H9 (cell line): Measurements from ENCODE around the gene PREB. TPM values are rescaled to one million over a fixed set of nuclear protein-coding genes. Genes with fewer than 3 reads are reported as not detected.

Experiments used
- DNase-seq: peaks from one replicate; pipeline ENCODE4 v3.0.0-alpha.2; 2017
- H2AFZ ChIP-seq: one replicate; pipeline ENCODE4 v1.6.1; 2013; ENCODE audit warnings: mild to moderate bottlenecking, low read length, control low read depth, moderate library complexity
- H2AK5ac ChIP-seq: 2 replicates; pipeline ENCODE4 v1.6.1; 2013; ENCODE audit warnings: low read length, control low read depth, mixed read lengths; ENCODE audit not compliant: insufficient read length
- H2BK120ac ChIP-seq: one replicate; pipeline ENCODE4 v1.6.1; 2013; ENCODE audit warnings: low read depth, mild to moderate bottlenecking, low read length, control low read depth, inconsistent platforms; ENCODE audit not compliant: poor library complexity, severe bottlenecking
- H2BK12ac ChIP-seq: 2 replicates; pipeline ENCODE4 v1.6.1; 2013; ENCODE audit warnings: low read length, control low read depth, mixed read lengths, low read depth; ENCODE audit not compliant: insufficient read length
- H2BK15ac ChIP-seq: 2 replicates; pipeline ENCODE4 v1.6.1; 2013; ENCODE audit warnings: low read depth, low read length, control low read depth
- H2BK20ac ChIP-seq: one replicate; pipeline ENCODE4 v1.6.1; 2013; ENCODE audit warnings: low read depth, mild to moderate bottlenecking, low read length, control low read depth, inconsistent platforms; ENCODE audit not compliant: poor library complexity, severe bottlenecking
- H2BK5ac ChIP-seq: 2 replicates; pipeline ENCODE4 v1.6.1; 2013; ENCODE audit warnings: low read length, control low read depth, mixed read lengths; ENCODE audit not compliant: insufficient read length
- H3K14ac ChIP-seq: 2 replicates; pipeline ENCODE4 v1.6.1; 2013; ENCODE audit warnings: low read length, control low read depth; ENCODE audit not compliant: insufficient read depth
- H3K18ac ChIP-seq: 2 replicates; pipeline ENCODE4 v1.6.1; 2013; ENCODE audit warnings: low read depth, mild to moderate bottlenecking, mixed read lengths, low read length, control low read depth; ENCODE audit not compliant: insufficient read length
- H3K23ac ChIP-seq: 2 replicates; pipeline ENCODE4 v1.6.1; 2013; ENCODE audit warnings: low read length, control low read depth, mixed read lengths, low read depth; ENCODE audit not compliant: insufficient read length
- H3K23me2 ChIP-seq: 2 replicates; pipeline ENCODE4 v1.6.1; 2013; ENCODE audit warnings: low read depth, mild to moderate bottlenecking, mixed read lengths, low read length, control low read depth; ENCODE audit not compliant: insufficient read length, poor library complexity, severe bottlenecking
- H3K27ac ChIP-seq: 2 replicates; pipeline ENCODE4 v1.5.1; 2013; ENCODE audit warnings: low read length, control low read depth, mixed read lengths, low read depth; ENCODE audit not compliant: insufficient read length
- H3K27me3 ChIP-seq: 2 replicates; pipeline ENCODE4 v1.6.1; 2013; ENCODE audit warnings: low read length, control low read depth, inconsistent platforms; ENCODE audit not compliant: insufficient read depth
- H3K4ac ChIP-seq: 2 replicates; pipeline ENCODE4 v1.6.1; 2013; ENCODE audit warnings: low read depth, mild to moderate bottlenecking, control low read depth, inconsistent platforms, low read length, moderate library complexity
- H3K4me1 ChIP-seq: 2 replicates; pipeline ENCODE4 v1.6.1; 2013; ENCODE audit warnings: low read length, control low read depth, inconsistent platforms; ENCODE audit not compliant: insufficient read depth
- H3K4me2 ChIP-seq: 2 replicates; pipeline ENCODE4 v1.6.1; 2013; ENCODE audit warnings: low read length, control low read depth, mixed read lengths; ENCODE audit not compliant: insufficient read length, insufficient read depth
- H3K56ac ChIP-seq: 2 replicates; pipeline ENCODE4 v1.6.1; 2013; ENCODE audit warnings: low read depth, mild to moderate bottlenecking, mixed read lengths, low read length, control low read depth; ENCODE audit not compliant: insufficient read length
- H3K79me1 ChIP-seq: 2 replicates; pipeline ENCODE4 v1.6.1; 2013; ENCODE audit warnings: low read depth, mild to moderate bottlenecking, moderate library complexity, low read length, control low read depth, inconsistent platforms; ENCODE audit not compliant: insufficient read depth, poor library complexity, severe bottlenecking
- H3K79me2 ChIP-seq: 2 replicates; pipeline ENCODE4 v1.6.1; 2013; ENCODE audit warnings: low read length, control low read depth, inconsistent platforms; ENCODE audit not compliant: insufficient read depth
- H3K9ac ChIP-seq: 2 replicates; pipeline ENCODE4 v1.6.1; 2013; ENCODE audit warnings: low read length, control low read depth, mixed read lengths; ENCODE audit not compliant: insufficient read length; ENCODE audit errors: extremely low read depth
- H3K9me3 ChIP-seq: one replicate; pipeline ENCODE4 v1.6.1; 2013; ENCODE audit warnings: low read depth, low read length, inconsistent platforms; ENCODE audit not compliant: control insufficient read depth
- H3T11ph ChIP-seq: one replicate; pipeline ENCODE4 v1.6.1; 2013; ENCODE audit warnings: mild to moderate bottlenecking, low read length, control low read depth, inconsistent platforms
- H4K20me1 ChIP-seq: one replicate; pipeline ENCODE4 v1.6.1; 2013; ENCODE audit not compliant: control insufficient read depth, insufficient read length, insufficient read depth
- H4K5ac ChIP-seq: 2 replicates; pipeline ENCODE4 v1.6.1; 2013; ENCODE audit warnings: low read depth, mild to moderate bottlenecking, mixed read lengths, low read length, control low read depth; ENCODE audit not compliant: insufficient read length
- H4K8ac ChIP-seq: replicated peaks from 2 replicates; pipeline ENCODE4 v1.6.1; 2013; ENCODE audit warnings: low read length, control low read depth, mixed read lengths, low read depth; ENCODE audit not compliant: insufficient read length
- H4K91ac ChIP-seq: 2 replicates; pipeline ENCODE4 v1.6.1; 2013; ENCODE audit warnings: low read depth, mild to moderate bottlenecking, moderate library complexity, mixed read lengths, low read length, control low read depth; ENCODE audit not compliant: insufficient read length
- H3K27ac Mint-ChIP-seq, 3 experiments: 2 replicates in 2 of 3; 3 replicates in 1 of 3; pipeline ENCODE4 v1.8.0; 2020 to 2021; ENCODE audit warnings: mixed read lengths in 3 of 3, mild to moderate bottlenecking in 1 of 3, moderate library complexity in 1 of 3
- H3K27me3 Mint-ChIP-seq: 2 replicates; pipeline ENCODE4 v1.8.0; 2021; ENCODE audit warnings: low read depth, mild to moderate bottlenecking, moderate library complexity, mixed read lengths
- H3K36me3 Mint-ChIP-seq, 3 experiments: 2 replicates in 2 of 3; 3 replicates in 1 of 3; pipeline ENCODE4 v1.8.0; 2020 to 2021; ENCODE audit warnings: low read depth in 3 of 3, mixed read lengths in 3 of 3; ENCODE audit not compliant: insufficient read depth in 1 of 3
- H3K4me1 Mint-ChIP-seq, 2 experiments: 2 replicates each; pipeline ENCODE4 v1.8.0; 2020; ENCODE audit warnings: mixed read lengths in 2 of 2
- H3K4me3 Mint-ChIP-seq, 2 experiments: 2 replicates in 1 of 2; 3 replicates in 1 of 2; pipeline ENCODE4 v1.8.0; 2020 to 2021; ENCODE audit warnings: mild to moderate bottlenecking in 2 of 2, mixed read lengths in 2 of 2, moderate library complexity in 1 of 2
- H3K9me3 Mint-ChIP-seq, 2 experiments: 2 replicates in 1 of 2; 3 replicates in 1 of 2; pipeline ENCODE4 v1.8.0; 2020; ENCODE audit warnings: mild to moderate bottlenecking in 2 of 2, mixed read lengths in 2 of 2, moderate library complexity in 1 of 2
- WGBS: extraction: QIAGEN DNeasy Blood & Tissue Kit; methylation state at CpG from one replicate; pipeline ENCODE4 v1.1.7; 2013; ENCODE audit warnings: missing lambda C conversion rate, low lambda C conversion rate, mixed read lengths; ENCODE audit not compliant: insufficient read length; ENCODE audit errors: extremely low coverage; 5-methylcytosine and 5-hydroxymethylcytosine counted together
- total RNA-seq: library from RNA; stranded (reverse); gene quantifications from 2 replicates; pipeline ENCODE4 v1.2.1, GENCODE V29; 2021
- TF ChIP-seq, protein P1 (sequence below): fragments of 200-600 bp; sonication (generic); conservative IDR thresholded peaks from 3 replicates; pipeline ENCODE4 v1.8.0; 2021; ENCODE audit warnings: antibody characterized with exemption, mild to moderate bottlenecking

Gene PREB
- total RNA-seq, 1 experiment from 2014 or later: 43.6 TPM

GRCh38 chr2:27117995-27118524 lies 16.4 kb downstream of the PREB start:
- Histone ChIP-seq H3K14ac (no peak overlapping the region), H4K8ac (no peak overlapping the region), H3K18ac (no peak overlapping the region), H2BK5ac (no peak overlapping the region), H3K9ac (no peak overlapping the region), H3K27ac (no peak overlapping the region), H2BK15ac (no peak overlapping the region), H2BK120ac (no peak overlapping the region), H3K56ac (no peak overlapping the region), H4K5ac (no peak overlapping the region), H3K79me1 (no peaks in the 10 kb centered on the region), H3T11ph (no peak overlapping the region), H2AK5ac (no peak overlapping the region), H3K4me1 (peaks cover 2% of the 10 kb centered on the region), H3K27me3 (peaks cover 12% of the 10 kb centered on the region; the same call in 1 of the 2 replicates), H4K91ac (no peak overlapping the region), H3K4ac (no peak overlapping the region), H3K79me2 (no peaks in the 10 kb centered on the region), H2BK12ac (no peak overlapping the region), H3K9me3 (no peaks in the 10 kb centered on the region), H4K20me1 (no peaks in the 10 kb centered on the region), H3K23me2 (peaks cover 8% of the 10 kb centered on the region), H3K23ac (no peak overlapping the region), H2AFZ (no peak overlapping the region), H2BK20ac (no peak overlapping the region), H3K4me2 (peak overlapping the region; percentile 62)
- Mint-ChIP-seq H3K27ac (no peak overlapping the region), H3K36me3 (no peaks in the 10 kb centered on the region; a peak in 3 of 7 replicates), H3K4me1 (peaks cover 10 to 11% of the 10 kb centered on the region in 2 experiments), H3K27me3 (peaks cover 62% of the 10 kb centered on the region), H3K9me3 (no peaks in the 10 kb centered on the region; a peak in 1 of 5 replicates), H3K4me3 (peak overlapping the region; percentile 51 to 73)
- DNase-seq: no peak
- TF ChIP-seq, protein P1, sequence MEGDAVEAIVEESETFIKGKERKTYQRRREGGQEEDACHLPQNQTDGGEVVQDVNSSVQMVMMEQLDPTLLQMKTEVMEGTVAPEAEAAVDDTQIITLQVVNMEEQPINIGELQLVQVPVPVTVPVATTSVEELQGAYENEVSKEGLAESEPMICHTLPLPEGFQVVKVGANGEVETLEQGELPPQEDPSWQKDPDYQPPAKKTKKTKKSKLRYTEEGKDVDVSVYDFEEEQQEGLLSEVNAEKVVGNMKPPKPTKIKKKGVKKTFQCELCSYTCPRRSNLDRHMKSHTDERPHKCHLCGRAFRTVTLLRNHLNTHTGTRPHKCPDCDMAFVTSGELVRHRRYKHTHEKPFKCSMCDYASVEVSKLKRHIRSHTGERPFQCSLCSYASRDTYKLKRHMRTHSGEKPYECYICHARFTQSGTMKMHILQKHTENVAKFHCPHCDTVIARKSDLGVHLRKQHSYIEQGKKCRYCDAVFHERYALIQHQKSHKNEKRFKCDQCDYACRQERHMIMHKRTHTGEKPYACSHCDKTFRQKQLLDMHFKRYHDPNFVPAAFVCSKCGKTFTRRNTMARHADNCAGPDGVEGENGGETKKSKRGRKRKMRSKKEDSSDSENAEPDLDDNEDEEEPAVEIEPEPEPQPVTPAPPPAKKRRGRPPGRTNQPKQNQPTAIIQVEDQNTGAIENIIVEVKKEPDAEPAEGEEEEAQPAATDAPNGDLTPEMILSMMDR: no peak
- WGBS: no CpG with 5 or more reads among the region's 14 CpGs
